GM12878 (cell line): ENCODE measurements around the gene SNX10. TPM values are rescaled to one million over a fixed set of nuclear protein-coding genes. Genes with fewer than 3 reads are reported as not detected.

Source experiments
- ATAC-seq: fragments of 200-7000 bp; cut with Tn5 transposase; 3 replicates; pipeline ENCODE4 v1.9.1; 2020; ENCODE audit warnings: mild to moderate bottlenecking, moderate library complexity
- BruUV-seq: library from RNA; stranded (reverse); fragments of 400-500 nt; replicated peaks from 2 replicates; lab custom pipeline; 2021; lab: Mats Ljungman, UMichigan
- CTCF ChIA-PET: fragments of 300-600 bp; sonication (Branson Sonifier 250); formaldehyde crosslinking; extraction: SDS; loops from one replicate; lab custom pipeline; 2021; ENCODE audit warnings: inconsistent platforms; lab: Yijun Ruan, JAX
- POLR2A ChIA-PET: fragments of 350-600 bp; formaldehyde crosslinking; extraction: SDS; loops from one replicate; lab custom pipeline; 2021; ENCODE audit warnings: inconsistent platforms; lab: Charles Lee
- RAD21 ChIA-PET: fragments of 300-600 bp; sonication (Branson Sonifier 250); formaldehyde crosslinking; loops from one replicate; lab custom pipeline; 2023; ENCODE audit warnings: antibody characterized with exemption; ENCODE audit not compliant: unreplicated experiment; lab: Charles Lee
- SMC1A ChIA-PET: fragments of 300-600 bp; sonication (Branson Sonifier 250); formaldehyde crosslinking; loops from one replicate; lab custom pipeline; 2023; ENCODE audit not compliant: unreplicated experiment, uncharacterized antibody; lab: Charles Lee
- DNase-seq: peaks from one replicate; pipeline ENCODE4 v3.0.0-alpha.2; 2011; ENCODE audit warnings: low read depth, low spot score
- FAIRE-seq: peaks from 3 replicates; lab custom pipeline; 2011; peaks lifted over from hg19 to GRCh38; lab: Jason Lieb, UNC
- H2AFZ ChIP-seq: 2 replicates; pipeline ENCODE4 v1.6.0; 2011; ENCODE audit warnings: low read depth, low read length, control low read depth; ENCODE audit not compliant: control insufficient read depth
- H3K27ac ChIP-seq: 2 replicates; pipeline ENCODE4 v1.5.1; 2011; ENCODE audit warnings: control low read depth; ENCODE audit not compliant: control insufficient read depth, insufficient read depth
- H3K27me3 ChIP-seq, 2 experiments: replicated peaks in 1 of 2; 2 replicates each; pipeline versions ENCODE4 v1.6.0 to v1.6.1; 2011; ENCODE audit warnings: low read length in 1 of 2; ENCODE audit not compliant: control insufficient read depth in 2 of 2, insufficient read depth in 2 of 2
- H3K36me3 ChIP-seq, 2 experiments: 2 replicates each; pipeline ENCODE4 v1.5.1; 2011; ENCODE audit warnings: low read length in 1 of 2; ENCODE audit not compliant: control insufficient read depth in 2 of 2, insufficient read depth in 2 of 2
- H3K4me1 ChIP-seq: 2 replicates; pipeline ENCODE4 v1.6.1; 2011; ENCODE audit warnings: mild to moderate bottlenecking, low read length, moderate library complexity, mixed read lengths; ENCODE audit not compliant: control insufficient read depth, insufficient read depth
- H3K4me2 ChIP-seq: 2 replicates; pipeline ENCODE4 v1.6.0; 2011; ENCODE audit warnings: control low read depth; ENCODE audit not compliant: control insufficient read depth, insufficient read depth
- H3K4me3 ChIP-seq: fragments of 200-600 bp; sonication (generic); 2 replicates; pipeline ENCODE4 v1.5.1; 2016
- H3K79me2 ChIP-seq: 2 replicates; pipeline ENCODE4 v1.6.0; 2011; ENCODE audit warnings: low read length; ENCODE audit not compliant: control insufficient read depth, insufficient read depth
- H3K9ac ChIP-seq: 2 replicates; pipeline ENCODE4 v1.8.0; 2011; ENCODE audit warnings: low read length, control low read depth, mixed read lengths; ENCODE audit not compliant: control insufficient read depth, insufficient read depth
- H3K9me3 ChIP-seq: replicated peaks from 3 replicates; pipeline ENCODE4 v1.5.1; 2011; ENCODE audit warnings: mild to moderate bottlenecking, low read length; ENCODE audit not compliant: control insufficient read depth, insufficient read depth
- H4K20me1 ChIP-seq: 2 replicates; pipeline ENCODE4 v1.6.0; 2011; ENCODE audit not compliant: control insufficient read depth, insufficient read depth
- ATF7 ChIP-seq: fragments of 450-650 bp; IDR thresholded peaks from 2 replicates; pipeline ENCODE4 v1.6.1; 2016; ENCODE audit warnings: low read depth, mild to moderate bottlenecking
- CHD1 ChIP-seq: IDR thresholded peaks from 2 replicates; pipeline ENCODE4 v1.6.1; 2012; ENCODE audit warnings: low read depth, low read length, improper control_type of control experiment
- CREM ChIP-seq: IDR thresholded peaks from 2 replicates; pipeline ENCODE4 v1.6.1; 2014; ENCODE audit warnings: antibody characterized with exemption, low read depth
- CTCF ChIP-seq, 3 experiments: IDR thresholded peaks in 2 of 3; conservative IDR thresholded peaks in 1 of 3; 2 replicates each; pipeline ENCODE4 v1.5.1; 2011; ENCODE audit warnings: low read depth in 3 of 3, low read length in 3 of 3, mild to moderate bottlenecking in 3 of 3, control low read depth in 2 of 3, moderate library complexity in 2 of 3, inconsistent platforms in 1 of 3, mixed read lengths in 1 of 3; ENCODE audit not compliant: control insufficient read depth in 2 of 3, insufficient read depth in 1 of 3; ENCODE audit errors: extremely low read depth in 1 of 3
- ESRRA ChIP-seq: IDR thresholded peaks from 2 replicates; pipeline ENCODE4 v1.6.1; 2012; ENCODE audit warnings: mild to moderate bottlenecking, low read length, improper control_type of control experiment
- FOXM1 ChIP-seq: IDR thresholded peaks from 2 replicates; pipeline ENCODE4 v1.6.1; 2012; ENCODE audit warnings: low read depth, mild to moderate bottlenecking, inconsistent platforms, low read length, moderate library complexity
- HDAC6 ChIP-seq: fragments of 200-600 bp; sonication (generic); IDR thresholded peaks from one replicate; pipeline ENCODE4 v1.8.0; 2017; ENCODE audit warnings: antibody characterized with exemption; ENCODE audit not compliant: unreplicated experiment
- KLF5 ChIP-seq: fragments of 450-650 bp; IDR thresholded peaks from 2 replicates; pipeline ENCODE4 v1.6.1; 2014; ENCODE audit warnings: mild to moderate bottlenecking; ENCODE audit not compliant: partially characterized antibody
- MXI1 ChIP-seq: fragments of 150-350 bp; IDR thresholded peaks from 2 replicates; pipeline ENCODE4 v1.6.1; 2011; ENCODE audit warnings: low read depth, mild to moderate bottlenecking, inconsistent platforms, low read length, improper control_type of control experiment
- NFYA ChIP-seq: IDR thresholded peaks from 2 replicates; pipeline ENCODE4 v1.6.1; 2011; ENCODE audit warnings: low read depth, mild to moderate bottlenecking, low read length, improper control_type of control experiment, borderline replicate concordance
- POLR2A ChIP-seq: IDR thresholded peaks from 2 replicates; pipeline ENCODE4 v1.6.1; 2011; ENCODE audit warnings: low read depth, mild to moderate bottlenecking, low read length
- TAF1 ChIP-seq: IDR thresholded peaks from 2 replicates; pipeline ENCODE4 v1.6.1; 2011; ENCODE audit warnings: mild to moderate bottlenecking, low read depth, low read length, borderline replicate concordance
- TARDBP ChIP-seq: IDR thresholded peaks from 2 replicates; pipeline ENCODE4 v1.6.1; 2016; ENCODE audit warnings: borderline replicate concordance
- YBX1 ChIP-seq: fragments of 450-650 bp; IDR thresholded peaks from 2 replicates; pipeline ENCODE4 v1.6.1; 2016; ENCODE audit warnings: antibody characterized with exemption
- ZBTB33 ChIP-seq: fragments of 450-650 bp; IDR thresholded peaks from 2 replicates; pipeline ENCODE4 v1.6.1; 2017; ENCODE audit warnings: mild to moderate bottlenecking
- ZSCAN29 ChIP-seq: fragments of 450-650 bp; IDR thresholded peaks from 2 replicates; pipeline ENCODE4 v1.6.1; 2017; ENCODE audit warnings: mild to moderate bottlenecking, moderate library complexity
- WGBS: methylation state at CpG from one replicate; pipeline ENCODE4 v1.1.6; 2016; ENCODE audit warnings: low lambda C conversion rate; ENCODE audit not compliant: insufficient replicate concordance, insufficient coverage; ENCODE audit errors: missing lambda C conversion rate; 5-methylcytosine and 5-hydroxymethylcytosine counted together
- in situ Hi-C: fragments of 300-500 bp; cut with MboI; formaldehyde crosslinking; loops from 9 replicates; pipeline ENCODE4 v1.14.3; 2018; ENCODE audit warnings: mixed read lengths
- intact Hi-C: fragments of 100-400 bp; cut with micrococcal nuclease; formaldehyde crosslinking; loops from one replicate; pipeline ENCODE4 v1.14.2; 2022; ENCODE audit not compliant: unreplicated experiment
- polyA plus RNA-seq, 11 experiments: library from polyadenylated mRNA; depleted of rRNA in 4 of 11; unstranded in 6 of 11; stranded (reverse) in 5 of 11; fragments of >200 nt; fragmentation: Nextera tagmentation in 4 of 11; fragmentation: Illumina TruSeq in 1 of 11; extraction: Ambion mirVana in 4 of 11; extraction: Trizol in 1 of 11; gene quantifications; 1 replicate in 1 of 11; 2 replicates in 10 of 11; pipeline versions ENCODE4 v1.2.1 to v1.2.3, GENCODE V29; 2011 to 2016; ENCODE audit warnings: inconsistent platforms in 2 of 11, missing spikeins in 2 of 11, low read depth in 1 of 11
- total RNA-seq, 4 experiments: library from RNA; depleted of rRNA in 3 of 4; stranded (reverse); fragments of >200 nt in 3 of 4; fragmentation: Illumina TruSeq in 1 of 4; extraction: Trizol in 1 of 4; gene quantifications; 2 replicates each; pipeline versions ENCODE4 v1.2.1 to v1.2.3, GENCODE V29; 2013 to 2021

SNX10 gene
- total and polyA plus RNA-seq, 10 of the 15 experiments (the other 5 are each of a cell fraction or from before 2014, with no cell fraction given), result 22.0 to 56.2 (median 30.1) TPM

- peak; percentile 83 for DNase-seq
- TF ChIP-seq MXI1 (peak; percentile 57), ATF7 (0 out of 2 replicates have a peak, but pooled peaks have one; percentile 20), CREM (0 out of 2 replicates have a peak, but pooled peaks have one; percentile 7), ZBTB33 (no peak), NFYA (no peak), FOXM1 (peak; percentile 63), CTCF (IDR thresholded peaks at IDR 0.05 in 2 of 3, conservative IDR thresholded peaks at IDR 0.05 in 1 of 3; ENCODE audit: control insufficient read depth in 2 of 3, extremely low read depth in 1 of 3, insufficient read depth in 1 of 3, low read depth in 3 of 3, low read length in 3 of 3) (peak; percentile 62 to 94 (median 64); a peak in 5 of 6 replicates), ZSCAN29 (no peak), HDAC6 (no peak), POLR2A (no peak), CHD1 (no peak), TARDBP (no peak), TAF1 (no peak), ESRRA (no peak), KLF5 (no peak), YBX1 (no peak)
Measured at GRCh38 chr7:26365077-26365900, 73.6 kb downstream of the SNX10 start.

More at GRCh38 chr7:26365077-26365900, 73.6 kb downstream of the SNX10 start:
- Histone ChIP-seq H3K9ac (no peak overlapping the region), H3K4me1 (peaks cover 11% of the 10 kb centered on the region), H3K9me3 (no peaks in the 10 kb centered on the region), H3K27ac (peak overlapping the region; percentile 48; the same call in 1 of the 2 replicates), H3K79me2 (no peaks in the 10 kb centered on the region), H2AFZ (peak overlapping the region; percentile 59), H4K20me1 (no peaks in the 10 kb centered on the region), H3K4me3 (no peak overlapping the region), H3K36me3 (peaks cover 6 to 17% of the 10 kb centered on the region in 2 experiments), H3K27me3 (no peaks in the 10 kb centered on the region), H3K4me2 (peak overlapping the region; percentile 54; the same call in 1 of the 2 replicates)
- intact Hi-C loops (loop anchor here (1.0 to 5.0 kb wide), 8 partner anchors 74 to 473 kb away; partner anchors contain the start of genes CBX3, HNRNPA2B1 and SNX10), in situ Hi-C loops (loop anchor here (5.0 to 10.0 kb wide), 6 partner anchors 137 to 792 kb away; partner anchors contain the start of gene HOXA7)
- RAD21 ChIA-PET, result interaction anchor here (0.6 to 8.7 kb wide), 41 partner anchors 8 to 798 kb away, joined by 3 to 68 read pairs (median 4); partner anchors contain the start of genes CBX3, NFE2L3 and SNX10
- BruUV-seq, result no TSS peak
- CTCF ChIA-PET, result interaction anchor here (0.8 to 6.4 kb wide), 59 partner anchors 9 to 797 kb away, joined by 3 to 138 read pairs (median 5); partner anchors contain the start of genes NFE2L3 and SNX10
- peak; percentile 96 for ATAC-seq
- SMC1A ChIA-PET, result interaction anchor here (0.7 to 7.7 kb wide), 61 partner anchors 9 to 796 kb away, joined by 3 to 124 read pairs (median 5); partner anchors contain the start of genes CBX3, HNRNPA2B1, NFE2L3 and SNX10
- POLR2A ChIA-PET, result interaction anchor here (0.6 to 1.8 kb wide), 8 partner anchors 17 to 473 kb away, joined by 3 to 5 read pairs (median 4); partner anchors contain the start of gene SNX10
- 42% methylated on average over 13 of the region's 13 CpGs for WGBS
- peak; percentile 91 for FAIRE-seq
